K562 (cell line): Measurements from ENCODE around the gene MEIKIN. TPM values are rescaled to one million over a fixed set of nuclear protein-coding genes. Genes with fewer than 3 reads are reported as not detected.

Source experiments
- ATAC-seq: fragments of 200-7000 bp; cut with Tn5 transposase; 3 replicates; pipeline ENCODE4 v1.9.1; 2020; ENCODE audit warnings: moderate library complexity
- BruUV-seq: library from RNA; stranded (reverse); fragments of 400-500 nt; replicated peaks from 2 replicates; lab custom pipeline; 2021; lab: Mats Ljungman, UMichigan
- CTCF ChIA-PET: fragments of 300-600 bp; formaldehyde crosslinking; extraction: SDS; loops from one replicate; lab custom pipeline; 2021; ENCODE audit warnings: low intra/inter-chr PET ratio; lab: Yijun Ruan, JAX
- POLR2A ChIA-PET: fragments of 300-600, 350-650 bp; sonication (Branson Sonifier 250); formaldehyde crosslinking; extraction: SDS; loops from one replicate; lab custom pipeline; 2021; ENCODE audit warnings: antibody characterized with exemption, inconsistent platforms; lab: Yijun Ruan, JAX
- DNase-seq, 4 experiments: peaks; one replicate each; pipeline versions ENCODE4 v3.0.0 to v3.0.0-alpha.2; 2011 to 2018; ENCODE audit warnings: low spot score in 3 of 4, mixed read lengths in 3 of 4; ENCODE audit errors: extremely low read depth in 1 of 4
- FAIRE-seq: peaks from 2 replicates; lab custom pipeline; 2011; peaks lifted over from hg19 to GRCh38; lab: Jason Lieb, UNC
- H2AFZ ChIP-seq: 2 replicates; pipeline ENCODE4 v1.6.0; 2011; ENCODE audit warnings: low read depth, low read length, control low read depth, inconsistent platforms
- H3K27ac ChIP-seq: fragments of 200-600 bp; 3 replicates; pipeline ENCODE4 v1.8.0; 2011; ENCODE audit warnings: low read depth, mild to moderate bottlenecking, control low read depth, inconsistent platforms, low read length, moderate library complexity, mixed read lengths; ENCODE audit errors: extremely low read depth
- H3K27me3 ChIP-seq, 2 experiments: fragments of 300-600 bp in 1 of 2; 2 replicates in 1 of 2; 3 replicates in 1 of 2; pipeline versions ENCODE4 v1.6.0 to v1.8.0; 2011; ENCODE audit warnings: inconsistent platforms in 2 of 2, low read length in 2 of 2, mild to moderate bottlenecking in 1 of 2, mixed read lengths in 1 of 2, moderate library complexity in 1 of 2; ENCODE audit not compliant: control insufficient read depth in 2 of 2, insufficient read depth in 2 of 2
- H3K36me3 ChIP-seq: fragments of 300-600 bp; 3 replicates; pipeline ENCODE4 v1.8.0; 2011; ENCODE audit warnings: mild to moderate bottlenecking, low read length, inconsistent platforms; ENCODE audit not compliant: control insufficient read depth, insufficient read depth
- H3K4me1 ChIP-seq, 2 experiments: fragments of 200-600 bp in 1 of 2; replicated peaks in 1 of 2; 2 replicates in 1 of 2; 3 replicates in 1 of 2; pipeline versions ENCODE4 v1.5.1 to v1.8.0; 2011; ENCODE audit warnings: inconsistent platforms in 2 of 2, low read length in 2 of 2, mild to moderate bottlenecking in 1 of 2, mixed read lengths in 1 of 2, moderate library complexity in 1 of 2; ENCODE audit not compliant: control insufficient read depth in 2 of 2, insufficient read depth in 2 of 2
- H3K4me2 ChIP-seq: 2 replicates; pipeline ENCODE4 v1.6.1; 2011; ENCODE audit warnings: low read length, control low read depth, inconsistent platforms, mixed read lengths; ENCODE audit not compliant: insufficient read depth
- H3K4me3 ChIP-seq: fragments of 200-600 bp; sonication (generic), shearing (Covaris generic); 2 replicates; pipeline ENCODE4 v1.5.1; 2016; ENCODE audit warnings: control low read depth, inconsistent platforms
- H3K79me2 ChIP-seq: fragments of 200-600 bp; 3 replicates; pipeline ENCODE4 v1.8.0; 2011; ENCODE audit warnings: low read length, inconsistent platforms; ENCODE audit not compliant: control insufficient read depth, insufficient read depth
- H3K9ac ChIP-seq, 2 experiments: 2 replicates each; pipeline versions ENCODE4 v1.6.0 to v1.6.1; 2011; ENCODE audit warnings: low read depth in 2 of 2, low read length in 2 of 2, control low read depth in 1 of 2, inconsistent platforms in 1 of 2, mild to moderate bottlenecking in 1 of 2, mixed read lengths in 1 of 2; ENCODE audit not compliant: insufficient read depth in 1 of 2
- H3K9me1 ChIP-seq: one replicate; pipeline ENCODE4 v1.6.0; 2011; ENCODE audit warnings: inconsistent platforms, mild to moderate bottlenecking, low read length, moderate library complexity; ENCODE audit not compliant: control insufficient read depth, insufficient read depth
- H3K9me3 ChIP-seq: replicated peaks from 2 replicates; pipeline ENCODE4 v1.5.1; 2011; ENCODE audit warnings: low read depth, low read length, inconsistent platforms; ENCODE audit not compliant: control insufficient read depth, insufficient read depth
- H4K20me1 ChIP-seq: replicated peaks from 2 replicates; pipeline ENCODE4 v1.6.1; 2011; ENCODE audit warnings: low read length, inconsistent platforms, mixed read lengths; ENCODE audit not compliant: control insufficient read depth, insufficient read depth
- ATF3 ChIP-seq, 2 experiments: fragments of 450-650 bp in 1 of 2; sonication (generic) in 1 of 2; formaldehyde crosslinking in 1 of 2; IDR thresholded peaks in 1 of 2; conservative IDR thresholded peaks in 1 of 2; 2 replicates each; pipeline versions ENCODE4 v1.6.1 to v1.8.1; 2016 to 2023; ENCODE audit warnings: mild to moderate bottlenecking in 2 of 2, moderate library complexity in 2 of 2, inconsistent platforms in 1 of 2, missing genetic modification reagents in 1 of 2
- MYBL2 ChIP-seq, 2 experiments: fragments of 450-650 bp in 1 of 2; sonication (generic) in 1 of 2; formaldehyde crosslinking in 1 of 2; IDR thresholded peaks; 2 replicates each; pipeline versions ENCODE4 v1.6.1 to v1.8.1; 2017 to 2022; ENCODE audit warnings: borderline replicate concordance in 1 of 2, inconsistent platforms in 1 of 2, low read depth in 1 of 2, mild to moderate bottlenecking in 1 of 2, missing genetic modification reagents in 1 of 2, moderate library complexity in 1 of 2
- NR2C1 ChIP-seq, 2 experiments: fragments of 450-650 bp; IDR thresholded peaks; 2 replicates each; pipeline ENCODE4 v1.6.1; 2017; ENCODE audit warnings: mild to moderate bottlenecking in 2 of 2, antibody characterized with exemption in 1 of 2, inconsistent platforms in 1 of 2, missing compliant biosample characterization in 1 of 2, missing genetic modification characterization in 1 of 2
- POLR2AphosphoS2 ChIP-seq: IDR thresholded peaks from 2 replicates; pipeline ENCODE4 v1.6.1; 2012; ENCODE audit warnings: low read length, improper control_type of control experiment
- TEAD4 ChIP-seq, 2 experiments: sonication (generic) in 1 of 2; formaldehyde crosslinking in 1 of 2; IDR thresholded peaks; 2 replicates each; pipeline versions ENCODE4 v1.6.1 to v1.8.0; 2012 to 2022; ENCODE audit warnings: borderline replicate concordance in 1 of 2, inconsistent platforms in 1 of 2, low read length in 1 of 2, mild to moderate bottlenecking in 1 of 2, missing genetic modification reagents in 1 of 2
- YBX1 ChIP-seq: fragments of 450-650 bp; IDR thresholded peaks from 2 replicates; pipeline ENCODE4 v1.7.1; 2016; ENCODE audit warnings: mild to moderate bottlenecking
- ZNF316 ChIP-seq: fragments of 450-650 bp; IDR thresholded peaks from 2 replicates; pipeline ENCODE4 v1.6.1; 2016
- ZNF639 ChIP-seq, 2 experiments: fragments of 200-800 bp in 1 of 2; sonication (Bioruptor generic) in 1 of 2; sonication (generic) in 1 of 2; formaldehyde crosslinking in 1 of 2; IDR thresholded peaks in 1 of 2; conservative IDR thresholded peaks in 1 of 2; 2 replicates each; pipeline versions ENCODE4 v1.5.0 to v1.6.1; 2016 to 2020; ENCODE audit warnings: missing compliant biosample characterization in 1 of 2, missing genetic modification characterization in 1 of 2, missing genetic modification reagents in 1 of 2
- WGBS: fragments of 100-300 bp; shearing (Covaris generic); methylation state at CpG from one replicate; pipeline ENCODE4 v1.1.6; 2016; ENCODE audit warnings: low coverage, mixed read lengths; ENCODE audit not compliant: insufficient coverage; ENCODE audit errors: missing lambda C conversion rate; 5-methylcytosine and 5-hydroxymethylcytosine counted together
- in situ Hi-C: fragments of 300-500 bp; cut with MboI; formaldehyde crosslinking; loops from 4 replicates; pipeline ENCODE4 v1.15.0; 2018; ENCODE audit warnings: inconsistent platforms, mixed read lengths
- intact Hi-C: fragments of 100-400 bp; cut with micrococcal nuclease; formaldehyde crosslinking; loops from 2 replicates; pipeline ENCODE4 v1.14.2; 2022
- polyA plus RNA-seq, 8 experiments: library from polyadenylated mRNA; depleted of rRNA in 4 of 8; stranded (reverse) in 5 of 8; unstranded in 3 of 8; fragments of >200 nt; fragmentation: Nextera tagmentation in 2 of 8; fragmentation: Illumina TruSeq in 1 of 8; extraction: Ambion mirVana in 2 of 8; extraction: Trizol in 1 of 8; gene quantifications; 2 replicates each; pipeline versions ENCODE4 v1.2.1 to v1.2.3, GENCODE V29; 2011 to 2014; ENCODE audit warnings: inconsistent platforms in 1 of 8, missing spikeins in 1 of 8
- total RNA-seq, 7 experiments: library from RNA; depleted of rRNA in 6 of 7; stranded (reverse); fragments of >200 nt in 6 of 7; fragmentation: Illumina TruSeq in 2 of 7; extraction: Trizol in 2 of 7; gene quantifications; 2 replicates each; pipeline versions ENCODE4 v1.2.1 to v1.2.3, GENCODE V29; 2011 to 2021; ENCODE audit warnings: low replicate concordance in 1 of 7
- TF ChIP-seq, protein P1 (sequence below): sonication (generic); formaldehyde crosslinking; IDR thresholded peaks from 2 replicates; pipeline ENCODE4 v1.8.0; 2022; ENCODE audit warnings: mild to moderate bottlenecking, low read depth, missing genetic modification reagents
- TF ChIP-seq, protein P2 (sequence below): fragments of 250-450 bp; sonication (Bioruptor Pico); IDR thresholded peaks from 2 replicates; pipeline ENCODE4 v1.5.0; 2020; ENCODE audit warnings: mild to moderate bottlenecking, borderline replicate concordance
- TF ChIP-seq, protein P3 (sequence below): fragments of 450-650 bp; formaldehyde crosslinking; IDR thresholded peaks from 2 replicates; pipeline ENCODE4 v1.4.0; 2022; ENCODE audit warnings: missing genetic modification characterization

MEIKIN gene
- total and polyA plus RNA-seq, 9 of the 15 experiments (the other 6 are each of a cell fraction or from before 2014, with no cell fraction given): 0.18 TPM; not detected in 8

- BruUV-seq: no TSS peak
- H3K4me3 ChIP-seq: peak overlapping the region; percentile 75
- no peaks in the 10 kb centered on the region for H3K27me3 ChIP-seq
- DNase-seq (peak in 1 of 4 experiments; percentile 16), FAIRE-seq (no peak), ATAC-seq (no peak)
- H3K4me1 ChIP-seq: peaks cover 23 to 28% of the 10 kb centered on the region in 2 experiments
- POLR2A ChIA-PET: interaction anchor here (0.9 kb wide), 1 partner anchor 49 kb away, joined by 4 read pairs; no protein-coding TSS in a partner anchor
- peaks cover 24% of the 10 kb centered on the region for H3K36me3 ChIP-seq
- peak overlapping the region in 1 of 2 experiments; percentile 97; a peak in 3 of 4 replicates for H3K9ac ChIP-seq
- H3K4me2 ChIP-seq: peak overlapping the region; percentile 85
- H3K27ac ChIP-seq: peak overlapping the region; percentile 98; the same call in 2 of the 3 replicates
- in situ Hi-C loops: no loop called here
- intact Hi-C loops: loop anchor here (5.0 to 10.0 kb wide), 2 partner anchors 120 to 208 kb away; no protein-coding TSS in a partner anchor
- 3% methylated on average over 6 of the region's 6 CpGs for WGBS
- peaks cover 22% of the 10 kb centered on the region; the same call in 1 of the 2 replicates for H4K20me1 ChIP-seq
- no peaks in the 10 kb centered on the region for H3K9me1 ChIP-seq
- CTCF ChIA-PET: no interaction called here
- H3K79me2 ChIP-seq: peaks cover 72% of the 10 kb centered on the region
- H3K9me3 ChIP-seq: no peaks in the 10 kb centered on the region
- H2AFZ ChIP-seq: no peak overlapping the region
- TF ChIP-seq MYBL2 (IDR thresholded peaks at IDR 0.05; ENCODE audit: low read depth): no peak
- TF ChIP-seq MYBL2 (CRISPR knock-in tag; IDR thresholded peaks at IDR 0.05; ENCODE audit: borderline replicate concordance): no peak
- TF ChIP-seq ATF3 (IDR thresholded peaks at IDR 0.05): peak; percentile 56; the same call in 1 of the 2 replicates
- TF ChIP-seq ATF3 (CRISPR knock-in tag; conservative IDR thresholded peaks at IDR 0.05): no peak
- no peak for TF ChIP-seq YBX1
- no peak for TF ChIP-seq TEAD4 (IDR thresholded peaks at IDR 0.05; ENCODE audit: low read length)
- TF ChIP-seq TEAD4 (CRISPR knock-in tag; IDR thresholded peaks at IDR 0.05; ENCODE audit: borderline replicate concordance): no peak
- TF ChIP-seq, protein P1, sequence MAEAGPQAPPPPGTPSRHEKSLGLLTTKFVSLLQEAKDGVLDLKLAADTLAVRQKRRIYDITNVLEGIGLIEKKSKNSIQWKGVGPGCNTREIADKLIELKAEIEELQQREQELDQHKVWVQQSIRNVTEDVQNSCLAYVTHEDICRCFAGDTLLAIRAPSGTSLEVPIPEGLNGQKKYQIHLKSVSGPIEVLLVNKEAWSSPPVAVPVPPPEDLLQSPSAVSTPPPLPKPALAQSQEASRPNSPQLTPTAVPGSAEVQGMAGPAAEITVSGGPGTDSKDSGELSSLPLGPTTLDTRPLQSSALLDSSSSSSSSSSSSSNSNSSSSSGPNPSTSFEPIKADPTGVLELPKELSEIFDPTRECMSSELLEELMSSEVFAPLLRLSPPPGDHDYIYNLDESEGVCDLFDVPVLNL (CRISPR knock-in tag): no peak
- TF ChIP-seq, protein P2, sequence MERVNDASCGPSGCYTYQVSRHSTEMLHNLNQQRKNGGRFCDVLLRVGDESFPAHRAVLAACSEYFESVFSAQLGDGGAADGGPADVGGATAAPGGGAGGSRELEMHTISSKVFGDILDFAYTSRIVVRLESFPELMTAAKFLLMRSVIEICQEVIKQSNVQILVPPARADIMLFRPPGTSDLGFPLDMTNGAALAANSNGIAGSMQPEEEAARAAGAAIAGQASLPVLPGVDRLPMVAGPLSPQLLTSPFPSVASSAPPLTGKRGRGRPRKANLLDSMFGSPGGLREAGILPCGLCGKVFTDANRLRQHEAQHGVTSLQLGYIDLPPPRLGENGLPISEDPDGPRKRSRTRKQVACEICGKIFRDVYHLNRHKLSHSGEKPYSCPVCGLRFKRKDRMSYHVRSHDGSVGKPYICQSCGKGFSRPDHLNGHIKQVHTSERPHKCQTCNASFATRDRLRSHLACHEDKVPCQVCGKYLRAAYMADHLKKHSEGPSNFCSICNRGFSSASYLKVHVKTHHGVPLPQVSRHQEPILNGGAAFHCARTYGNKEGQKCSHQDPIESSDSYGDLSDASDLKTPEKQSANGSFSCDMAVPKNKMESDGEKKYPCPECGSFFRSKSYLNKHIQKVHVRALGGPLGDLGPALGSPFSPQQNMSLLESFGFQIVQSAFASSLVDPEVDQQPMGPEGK (CRISPR knock-in tag): no peak
- TF ChIP-seq, protein P3, sequence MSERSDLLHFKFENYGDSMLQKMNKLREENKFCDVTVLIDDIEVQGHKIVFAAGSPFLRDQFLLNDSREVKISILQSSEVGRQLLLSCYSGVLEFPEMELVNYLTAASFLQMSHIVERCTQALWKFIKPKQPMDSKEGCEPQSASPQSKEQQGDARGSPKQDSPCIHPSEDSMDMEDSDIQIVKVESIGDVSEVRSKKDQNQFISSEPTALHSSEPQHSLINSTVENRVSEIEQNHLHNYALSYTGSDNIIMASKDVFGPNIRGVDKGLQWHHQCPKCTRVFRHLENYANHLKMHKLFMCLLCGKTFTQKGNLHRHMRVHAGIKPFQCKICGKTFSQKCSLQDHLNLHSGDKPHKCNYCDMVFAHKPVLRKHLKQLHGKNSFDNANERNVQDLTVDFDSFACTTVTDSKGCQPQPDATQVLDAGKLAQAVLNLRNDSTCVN (CRISPR knock-in tag): no peak
- 0 out of 4 replicates have a peak, but pooled peaks of 1 of the 2 experiments have one; percentile 31 for TF ChIP-seq ZNF639 (CRISPR knock-in tag; conservative IDR thresholded peaks at IDR 0.05 in 1 of 2, IDR thresholded peaks at IDR 0.05 in 1 of 2)
- TF ChIP-seq POLR2AphosphoS2: no peak
- no peak for TF ChIP-seq ZNF316
- no peak for TF ChIP-seq NR2C1 (IDR thresholded peaks at IDR 0.05)
- no peak for TF ChIP-seq NR2C1 (tag; IDR thresholded peaks at IDR 0.05)
Measured at GRCh38 chr5:131795228-131795627, 150.2 kb downstream of the MEIKIN start.
